Measurements from ENCODE around the gene OR6B3. TPM values are rescaled to one million over a fixed set of nuclear protein-coding genes. Genes with fewer than 3 reads are reported as not detected.

OR6B3 gene
- total RNA-seq, 2 donors from 2014 or later = not detected

GRCh38 chr2:240056678-240057077, 3.4 kb upstream of the OR6B3 start:
- Histone ChIP-seq H3K4me3 (no peak overlapping the region), H3K27me3 (no peaks in the 10 kb centered on the region), H3K4me1 (no peaks in the 10 kb centered on the region), H3K27ac (no peak overlapping the region), H3K9me3 (no peaks in the 10 kb centered on the region), H3K36me3 (replicated peaks in 1 of 2; ENCODE audit: insufficient read depth in 1 of 2, low read depth in 2 of 2) (no peaks in the 10 kb centered on the region)
- DNase-seq (no peak), ATAC-seq (no peak)
- no peak for TF ChIP-seq POLR2A (IDR thresholded peaks at IDR 0.05)
- TF ChIP-seq CTCF (IDR thresholded peaks at IDR 0.05) = no peak
- WGBS, 2 donors = 63 to 68% methylated on average over 6 to 10 of the region's 11 CpGs
- intact Hi-C loops (cut with DNase I) = loop anchor here (5.0 kb wide), 1 partner anchor 86 kb away; the partner anchor contains the start of gene OTOS

- H3K4me3 ChIP-seq = no peak overlapping the region
- H3K4me1 ChIP-seq = no peaks in the 10 kb centered on the region
- no peak for DNase-seq
- TF ChIP-seq CTCF (IDR thresholded peaks at IDR 0.05) = no peak
- no peak for TF ChIP-seq POLR2A (IDR thresholded peaks at IDR 0.05)
- H3K36me3 ChIP-seq (replicated peaks in 1 of 2; ENCODE audit: insufficient read depth in 1 of 2, low read depth in 2 of 2) = no peaks in the 10 kb centered on the region
- H3K27ac ChIP-seq = no peak overlapping the region
- no peaks in the 10 kb centered on the region for H3K9me3 ChIP-seq
- no peaks in the 10 kb centered on the region for H3K27me3 ChIP-seq
- intact Hi-C loops (cut with DNase I) = loop anchor here (5.0 kb wide), 1 partner anchor 87 kb away; the partner anchor contains the start of gene OTOS
- no peak for ATAC-seq
- WGBS, 2 donors = 9 to 27% methylated on average over 13 of the region's 13 CpGs
Measured at GRCh38 chr2:240055177-240055917, 2.0 kb upstream of the OR6B3 start.

- whole genome bisulfite sequencing, 2 donors = 74 to 75% methylated on average over 12 of the region's 12 CpGs
- H3K27ac ChIP-seq = no peak overlapping the region
- H3K4me3 ChIP-seq = no peak overlapping the region
- no peak for ATAC-seq
- no peaks in the 10 kb centered on the region for H3K27me3 ChIP-seq
- DNase-seq = no peak
- no peaks in the 10 kb centered on the region for H3K36me3 ChIP-seq (replicated peaks in 1 of 2; ENCODE audit: insufficient read depth in 1 of 2, low read depth in 2 of 2)
- TF ChIP-seq CTCF (IDR thresholded peaks at IDR 0.05) (no peak), POLR2A (IDR thresholded peaks at IDR 0.05) (no peak)
- intact Hi-C loops (cut with DNase I) = no loop called here
- no peaks in the 10 kb centered on the region for H3K4me1 ChIP-seq
- H3K9me3 ChIP-seq = no peaks in the 10 kb centered on the region
Measured at GRCh38 chr2:240052524-240052923, 797 bp downstream of the OR6B3 start.

- intact Hi-C loops (cut with DNase I) = no loop called here
- Histone ChIP-seq H3K27me3 (no peaks in the 10 kb centered on the region), H3K36me3 (replicated peaks in 1 of 2; ENCODE audit: insufficient read depth in 1 of 2, low read depth in 2 of 2) (no peaks in the 10 kb centered on the region), H3K27ac (no peak overlapping the region), H3K4me3 (no peak overlapping the region), H3K4me1 (no peaks in the 10 kb centered on the region), H3K9me3 (no peaks in the 10 kb centered on the region)
- 15 to 24% methylated on average over 4 of the region's 4 CpGs for WGBS, 2 donors
- peak; percentile 52 for ATAC-seq
- no peak for TF ChIP-seq POLR2A (IDR thresholded peaks at IDR 0.05)
- no peak for TF ChIP-seq CTCF (IDR thresholded peaks at IDR 0.05)
- no peak for DNase-seq
Measured at GRCh38 chr2:240051697-240052096, 1.6 kb downstream of the OR6B3 start.

- H3K27ac ChIP-seq = no peak overlapping the region
- no peak for TF ChIP-seq POLR2A (IDR thresholded peaks at IDR 0.05)
- no peak for TF ChIP-seq CTCF (IDR thresholded peaks at IDR 0.05)
- intact Hi-C loops (cut with DNase I) = no loop called here
- no peak for ATAC-seq
- H3K36me3 ChIP-seq (replicated peaks in 1 of 2; ENCODE audit: insufficient read depth in 1 of 2, low read depth in 2 of 2) = no peaks in the 10 kb centered on the region
- no peaks in the 10 kb centered on the region for H3K9me3 ChIP-seq
- H3K27me3 ChIP-seq = no peaks in the 10 kb centered on the region
- no peak overlapping the region for H3K4me3 ChIP-seq
- WGBS, 2 donors = 63 to 71% methylated on average over 12 of the region's 12 CpGs
- no peak for DNase-seq
- no peaks in the 10 kb centered on the region for H3K4me1 ChIP-seq
Measured at GRCh38 chr2:240050278-240050677, 3.0 kb downstream of the OR6B3 start.

Data from body of pancreas (tissue), 4 donors.